Parietal lobe (tissue), 2 donors: ENCODE measurements around the gene FAM185A. TPM values are rescaled to one million over a fixed set of nuclear protein-coding genes. Genes with fewer than 3 reads are reported as not detected.

ENCODE experiments used
- small RNA-seq: library from RNA; depleted of rRNA; stranded (forward); fragments of <200 nt; gene quantifications from one replicate; pipeline ENCODE3, GENCODE V24; 2014; ENCODE audit warnings: low replicate concordance
- total RNA-seq: library from RNA; depleted of rRNA; stranded (reverse); fragments of >200 nt; gene quantifications from one replicate; pipeline ENCODE4 v1.2.3, GENCODE V29; 2014

The FAM185A gene
- 27.2 TPM for total RNA-seq

DNA sequence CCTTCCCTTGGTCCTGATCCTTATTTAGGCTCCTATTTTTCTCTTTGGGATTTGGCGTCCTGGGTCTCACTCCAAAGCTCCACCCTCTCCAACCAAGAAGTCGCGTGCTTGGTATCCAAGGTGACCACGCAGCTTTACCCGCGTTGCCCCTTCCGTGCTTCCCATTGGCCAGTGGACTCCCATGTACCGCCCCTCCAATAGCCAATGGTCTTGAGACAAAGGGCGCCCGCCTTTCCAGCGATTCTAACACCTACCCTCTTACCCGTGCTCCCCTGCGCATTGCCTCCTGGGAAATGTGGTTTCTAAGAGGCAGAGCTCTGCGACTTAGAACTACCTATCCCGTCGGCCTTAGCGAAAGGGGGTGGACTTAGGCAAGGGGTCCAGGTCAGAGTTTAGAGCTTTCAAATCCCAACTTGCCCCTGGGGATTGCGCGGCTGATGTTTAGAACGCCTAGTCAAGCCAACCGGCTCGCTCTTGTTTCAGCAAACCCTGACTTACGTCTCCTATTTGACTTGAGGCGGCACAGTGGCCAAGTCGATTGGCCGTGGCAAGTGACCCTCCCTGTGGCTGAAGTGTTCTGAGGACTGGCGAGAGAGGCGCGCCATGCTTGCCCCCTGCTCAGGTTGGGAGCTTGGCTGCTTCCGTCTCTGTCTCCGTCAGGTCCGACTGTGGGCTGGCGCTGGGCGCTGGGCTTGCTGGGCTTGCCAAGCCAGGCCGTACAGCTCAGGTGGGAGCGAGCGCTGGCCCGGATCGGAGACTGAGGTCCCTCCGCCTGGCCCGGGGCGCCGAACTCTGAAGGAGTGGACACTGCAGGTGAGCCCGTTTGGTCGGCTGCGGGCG, at the start of gene FAM185A:
FAM185A (plus strand) TSS at position 395 of the 840 bp plus-strand sequence; CDS start at position 604, 209 bp downstream.

Small RNA genes within 50 kb of the gene (small RNA-seq; reads per million reads assigned to genes)
- not detected for gene RNU6-1136P

Other genes with a start within 250 kb of the FAM185A start
- gene RASA4B, start 231.2 kb upstream of the FAM185A start, total RNA-seq: 19.4 TPM
- gene UPK3BL2, start 205.3 kb upstream of the FAM185A start, total RNA-seq: 10.3 TPM
- gene SPDYE2, start 197.8 kb upstream of the FAM185A start, total RNA-seq: not detected
- gene POLR2J3, start 176.4 kb upstream of the FAM185A start, total RNA-seq: 90.1 TPM
- 77.0 TPM for gene RASA4, start 132.2 kb upstream of the FAM185A start, total RNA-seq
- 25.4 TPM for gene UPK3BL1, start 106.2 kb upstream of the FAM185A start, total RNA-seq
- gene SPDYE2B, start 98.7 kb upstream of the FAM185A start, total RNA-seq: not detected
- gene POLR2J2, start 77.3 kb upstream of the FAM185A start, total RNA-seq: 15.3 TPM
- 11.3 TPM for gene LRRC17, start 164.0 kb downstream of the FAM185A start, total RNA-seq